Stimulated activated naive CD8-positive, alpha-beta T cell treated with anti-CD3 and anti-CD28 coated beads, Interleukin-15, Interleukin-2, amounts not matched to agents 100 ng/mL and 50 ng/mL, for 24 hours (primary cell): Measurements from ENCODE around the gene PERCC1.
"Not testable (repeated sequence)": the region's sequence is repeated elsewhere in the genome, so short reads cannot be mapped to it uniquely, and the experiment has no call there.

Experiments
- H3K27ac Mint-ChIP-seq: one replicate; pipeline ENCODE4 v1.8.0; 2021; ENCODE audit warnings: mild to moderate bottlenecking, mixed read lengths
- H3K27me3 Mint-ChIP-seq: one replicate; pipeline ENCODE4 v1.8.0; 2021; ENCODE audit warnings: mixed read lengths
- H3K36me3 Mint-ChIP-seq: one replicate; pipeline ENCODE4 v1.8.0; 2021; ENCODE audit warnings: low read depth, mixed read lengths
- H3K4me1 Mint-ChIP-seq: one replicate; pipeline ENCODE4 v1.8.0; 2021; ENCODE audit warnings: low read depth, mixed read lengths
- H3K4me3 Mint-ChIP-seq: one replicate; pipeline ENCODE4 v1.8.0; 2021; ENCODE audit warnings: mild to moderate bottlenecking, mixed read lengths
- H3K9me3 Mint-ChIP-seq: one replicate; pipeline ENCODE4 v1.8.0; 2021; ENCODE audit warnings: mixed read lengths

The PERCC1 gene

GRCh38 chr16:1474796-1475551 lies 44.1 kb downstream of the PERCC1 start, which contains the start of gene CLCN7:
Gene CLCN7 (minus strand): TSS chr16:1475028. CDS start chr16:1474974, 54 bp downstream.
- peak within 1 kb of the TSS; percentile 92 for H3K27ac Mint-ChIP-seq
- H3K4me3 Mint-ChIP-seq, result peak within 1 kb of the TSS; percentile 86
- H3K4me1 Mint-ChIP-seq, result peaks cover 43% of the 10 kb centered on the region
- H3K27me3 Mint-ChIP-seq, result no peaks in the 10 kb centered on the region
- H3K36me3 Mint-ChIP-seq, result no peaks in the 10 kb centered on the region
- no peaks in the 10 kb centered on the region for H3K9me3 Mint-ChIP-seq

DNA sequence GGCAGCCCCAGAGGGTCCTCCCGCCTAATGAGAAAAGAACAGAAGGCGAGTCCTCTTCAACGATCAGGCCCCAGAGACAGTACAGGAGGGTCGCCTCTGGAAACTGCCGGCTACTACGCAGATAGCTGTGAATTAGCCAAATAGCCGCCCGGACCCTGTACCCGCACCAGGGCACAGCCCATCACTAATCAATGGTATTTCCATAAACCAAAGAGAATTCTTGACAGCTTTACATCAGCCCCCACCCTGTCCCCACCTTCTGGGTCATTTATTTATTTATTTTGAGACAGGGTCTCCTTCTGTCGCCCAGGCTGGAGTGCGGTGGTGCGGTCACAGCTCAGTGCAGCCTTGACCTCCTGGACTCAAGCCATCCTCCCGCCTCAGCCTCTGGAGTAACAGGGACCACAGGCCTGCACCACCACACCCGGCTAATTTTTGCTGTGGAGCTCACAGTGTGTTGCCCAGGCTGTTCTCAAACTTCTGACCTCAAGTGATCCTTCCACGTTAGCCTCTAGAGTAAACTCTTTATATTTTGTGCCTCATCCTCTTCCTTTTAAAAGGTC lies 44.8 kb downstream of the PERCC1 start:
- H3K4me3 Mint-ChIP-seq, result peak overlapping the region; percentile 86
- peaks cover 38% of the 10 kb centered on the region for H3K4me1 Mint-ChIP-seq
- no peaks in the 10 kb centered on the region for H3K36me3 Mint-ChIP-seq
- H3K27me3 Mint-ChIP-seq, result no peaks in the 10 kb centered on the region
- no peaks in the 10 kb centered on the region for H3K9me3 Mint-ChIP-seq
- H3K27ac Mint-ChIP-seq, result peak overlapping the region; percentile 92

DNA sequence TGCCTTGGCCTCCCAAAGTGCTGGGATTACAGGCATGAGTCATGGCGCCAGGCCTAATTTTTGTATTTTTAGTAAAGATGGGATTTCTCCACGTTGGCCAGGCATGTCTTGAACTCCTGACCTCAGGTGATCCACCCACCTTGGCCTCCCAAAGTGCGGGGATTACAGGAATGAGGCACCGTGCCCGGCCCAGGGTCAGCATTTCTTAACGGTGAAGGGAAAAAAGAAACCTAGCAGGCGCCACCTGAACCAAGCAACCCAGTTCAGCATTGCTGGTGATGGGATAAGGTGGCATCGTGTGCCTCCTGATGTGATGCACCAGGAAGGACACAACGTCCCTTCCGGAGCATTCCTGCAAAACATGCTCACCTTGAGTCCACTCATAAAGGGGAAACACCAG lies 46.2 kb downstream of the PERCC1 start:
- Mint-ChIP-seq H3K4me1 (peaks cover 34% of the 10 kb centered on the region), H3K4me3 (no peak overlapping the region), H3K27me3 (no peaks in the 10 kb centered on the region), H3K9me3 (no peaks in the 10 kb centered on the region), H3K36me3 (no peaks in the 10 kb centered on the region), H3K27ac (no peak overlapping the region)

DNA sequence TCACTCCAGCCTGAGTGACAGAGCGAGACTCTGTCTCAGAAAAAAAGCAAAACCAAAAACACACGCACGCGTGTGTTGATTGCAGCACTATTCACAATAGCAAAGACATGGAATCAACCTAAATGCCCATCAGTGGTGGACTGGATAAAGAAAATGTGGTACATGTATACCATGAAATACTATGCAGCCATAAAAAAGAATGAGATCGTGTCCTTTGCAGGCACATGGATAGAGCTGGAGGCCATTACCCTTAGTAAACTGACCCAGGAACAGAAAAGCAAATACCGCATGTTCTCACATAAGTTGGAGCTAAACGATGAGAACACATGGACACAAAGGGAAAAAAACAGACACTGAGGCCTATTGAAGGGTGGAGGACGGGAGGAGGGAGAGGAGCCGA lies 48.1 kb downstream of the PERCC1 start:
- not testable (repeated sequence) for H3K4me3 Mint-ChIP-seq, H3K36me3 Mint-ChIP-seq, H3K27me3 Mint-ChIP-seq, H3K27ac Mint-ChIP-seq, H3K9me3 Mint-ChIP-seq
- H3K4me1 Mint-ChIP-seq, result peaks cover 21% of the 10 kb centered on the region

GRCh38 chr16:1481906-1482835 lies 51.3 kb downstream of the PERCC1 start:
- H3K27me3 Mint-ChIP-seq, result no peaks in the 10 kb centered on the region
- H3K36me3 Mint-ChIP-seq, result no peaks in the 10 kb centered on the region
- H3K4me3 Mint-ChIP-seq, result no peak overlapping the region
- no peaks in the 10 kb centered on the region for H3K9me3 Mint-ChIP-seq
- peaks cover 9% of the 10 kb centered on the region for H3K4me1 Mint-ChIP-seq
- no peak overlapping the region for H3K27ac Mint-ChIP-seq
